GM18526 (cell line): ENCODE measurements around the gene TAF3.
A peak's percentile ranks its signal among the peaks of the same experiment; 100 is the strongest.

Experiments used
- POLR2A ChIP-seq: IDR thresholded peaks from 3 replicates; pipeline ENCODE4 v1.6.1; 2011; ENCODE audit not compliant: insufficient read length; ENCODE audit errors: extremely low read depth

Gene TAF3

DNA sequence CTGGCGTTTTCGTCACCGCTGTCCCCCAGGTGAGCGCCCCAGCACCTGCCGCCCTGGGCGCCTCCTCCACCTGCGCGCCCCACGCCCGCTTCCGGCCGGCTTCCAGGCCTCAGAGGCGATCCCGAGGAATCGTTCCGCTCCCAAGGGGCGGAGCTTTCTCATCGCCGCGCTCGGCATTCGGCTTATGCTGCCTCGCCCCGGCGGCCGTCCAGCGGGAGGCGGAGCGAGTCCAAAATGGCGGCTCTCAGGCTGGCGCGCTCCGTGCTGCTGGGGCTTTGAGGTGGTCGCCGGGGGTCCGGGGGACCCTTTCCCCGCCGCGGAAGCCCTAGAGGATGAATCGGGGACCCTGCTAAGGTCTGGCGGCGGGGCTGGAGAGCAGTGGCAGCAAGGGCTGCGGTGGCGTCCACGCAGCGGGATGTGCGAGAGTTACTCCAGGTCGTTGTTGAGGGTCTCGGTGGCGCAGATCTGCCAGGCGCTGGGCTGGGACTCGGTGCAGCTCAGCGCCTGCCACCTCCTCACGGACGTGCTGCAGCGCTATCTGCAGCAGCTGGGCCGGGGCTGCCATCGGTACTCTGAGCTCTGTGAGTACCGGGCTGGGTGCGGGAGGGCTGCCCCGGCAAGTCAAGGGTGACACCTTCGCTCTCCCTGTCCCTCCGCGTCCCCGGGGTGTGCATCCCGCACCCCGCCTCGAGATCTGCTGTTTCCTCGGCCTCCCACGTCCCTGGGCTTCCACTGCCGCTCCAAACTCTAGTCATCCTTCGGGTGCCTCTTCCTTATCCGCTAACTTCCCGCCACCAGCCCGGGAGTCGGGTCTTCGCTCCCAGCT lies at the start of gene TAF3:
TSS of gene TAF3 (plus strand) at position 211 of the 826 bp plus-strand sequence. CDS start at position 416, 205 bp downstream.
- peak; percentile 90 for TF ChIP-seq POLR2A

GRCh38 chr10:7773845-7774801 lies 44.2 kb upstream of the TAF3 start:
- no peak for TF ChIP-seq POLR2A

DNA sequence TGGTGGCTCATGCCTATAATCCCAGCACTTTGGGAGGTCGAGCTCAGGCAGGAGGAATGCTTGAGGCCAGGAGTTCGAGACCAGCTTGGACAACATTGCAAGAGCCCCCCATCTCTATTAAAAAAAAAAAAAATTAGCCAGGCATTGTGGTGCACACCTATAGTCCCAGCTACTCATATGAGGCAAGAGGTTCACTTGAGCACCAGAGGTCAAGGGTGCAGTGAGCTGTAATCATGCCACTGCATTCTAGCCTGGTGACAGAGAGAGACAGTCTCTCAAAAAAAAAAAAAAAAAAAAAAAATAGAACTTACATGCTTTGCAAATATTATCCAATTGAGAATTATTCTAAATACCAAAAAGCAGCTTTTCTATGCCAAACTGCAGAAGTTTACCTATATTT lies 41.5 kb upstream of the TAF3 start:
- no peak for TF ChIP-seq POLR2A

DNA sequence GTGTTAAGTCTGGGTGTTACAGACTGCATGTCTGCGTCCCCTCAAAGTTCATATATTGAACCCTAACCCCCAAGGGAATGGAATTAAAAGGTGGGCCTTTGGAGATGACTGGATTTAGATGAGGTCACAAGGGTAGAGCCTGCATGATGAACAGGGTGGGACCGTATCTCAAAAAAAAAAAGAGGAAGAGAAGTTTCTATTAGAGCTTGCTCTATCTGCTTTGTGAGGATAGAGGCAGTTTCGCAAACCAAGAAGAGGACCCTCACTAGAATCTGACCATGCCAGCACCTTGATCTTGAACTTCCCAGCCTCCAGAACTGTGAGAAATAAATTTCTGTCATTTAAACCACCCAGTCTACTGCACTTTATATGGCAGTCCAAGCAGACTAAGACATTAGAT lies 31.9 kb upstream of the TAF3 start:
- no peak for TF ChIP-seq POLR2A

- TF ChIP-seq POLR2A = no peak
These were observed 31.0 kb upstream of the TAF3 start for GRCh38 chr10:7787150-7787856.

- TF ChIP-seq POLR2A = peak; percentile 94
These were observed 30.3 kb upstream of the TAF3 start, which contains the start of the genes ATP5F1C and KIN for GRCh38 chr10:7787857-7788638. ATP5F1C (plus strand) TSS chr10:7788177; CDS start chr10:7788208, 31 bp downstream. KIN (minus strand) TSS chr10:7787993; CDS start chr10:7787933, 60 bp downstream.

DNA sequence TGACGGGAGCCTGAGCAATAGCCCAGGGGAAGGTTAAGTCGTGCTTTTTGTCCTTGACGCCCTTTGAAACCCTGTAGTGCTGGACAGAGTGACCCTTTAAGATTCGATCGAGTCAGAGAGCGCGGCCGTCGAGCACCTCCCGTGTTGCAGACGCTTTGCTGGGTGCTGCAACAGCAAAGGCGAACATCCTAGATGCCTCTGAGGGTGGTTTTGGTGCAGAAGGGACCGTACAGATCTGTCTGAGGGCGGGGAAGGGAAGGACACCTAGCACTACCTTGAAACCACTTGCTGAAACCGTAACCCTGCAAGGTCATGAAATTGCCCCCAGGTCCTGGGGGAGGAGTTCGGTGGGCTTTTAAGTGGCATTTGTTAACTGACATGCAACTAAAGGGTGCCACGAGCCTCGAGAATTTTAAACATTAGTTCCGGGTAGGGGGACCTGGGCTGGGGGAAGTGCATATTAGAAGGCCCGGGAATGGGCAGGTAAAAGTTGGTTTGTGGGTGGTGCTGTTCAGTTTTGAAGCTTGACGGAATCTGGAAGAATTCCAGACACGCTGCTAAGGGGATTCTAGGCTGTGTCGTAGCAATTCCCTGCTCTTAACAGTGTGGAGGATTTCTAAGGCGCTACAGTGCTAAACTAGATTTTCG lies 29.5 kb upstream of the TAF3 start:
- no peak for TF ChIP-seq POLR2A

GRCh38 chr10:7789390-7789789 lies 28.9 kb upstream of the TAF3 start:
- TF ChIP-seq POLR2A = no peak

- TF ChIP-seq POLR2A = no peak
These were observed 25.8 kb upstream of the TAF3 start for GRCh38 chr10:7792541-7792940.

DNA sequence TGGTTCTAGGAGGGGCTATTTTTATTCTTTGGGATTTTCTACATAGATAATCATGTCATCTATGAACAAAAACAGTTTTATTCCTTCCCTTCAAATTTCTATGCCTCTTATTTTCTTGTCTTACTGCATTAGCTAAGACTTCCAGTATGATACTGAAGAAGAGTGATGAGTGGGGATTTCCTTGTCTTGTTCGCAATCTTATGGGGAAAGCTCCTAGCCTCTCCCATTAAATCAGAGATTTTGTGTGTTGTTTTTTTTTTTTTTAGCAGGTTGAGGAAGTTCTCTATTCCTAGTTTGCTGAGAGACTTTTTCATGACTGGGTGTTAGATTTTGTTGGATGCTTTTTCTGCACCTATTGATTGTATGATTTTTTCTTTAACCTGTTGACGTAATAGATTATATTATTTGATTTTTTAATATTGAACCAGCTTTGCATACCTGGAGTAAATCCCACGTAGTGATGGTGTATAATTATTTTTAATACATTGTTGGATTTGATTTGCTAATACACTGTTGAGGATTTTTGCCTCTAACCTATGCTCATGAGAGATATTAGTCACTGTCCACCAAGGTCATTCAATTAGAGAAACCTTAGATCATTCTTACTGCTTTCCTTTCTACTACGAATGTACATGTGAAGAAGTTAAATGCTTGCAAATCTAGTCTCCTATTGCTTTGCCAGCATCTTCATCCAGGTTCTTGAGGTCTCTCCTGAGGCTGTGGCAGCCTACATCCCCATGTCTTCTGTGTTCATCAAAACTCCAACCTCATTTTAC lies 23.9 kb upstream of the TAF3 start:
- TF ChIP-seq POLR2A = no peak

DNA sequence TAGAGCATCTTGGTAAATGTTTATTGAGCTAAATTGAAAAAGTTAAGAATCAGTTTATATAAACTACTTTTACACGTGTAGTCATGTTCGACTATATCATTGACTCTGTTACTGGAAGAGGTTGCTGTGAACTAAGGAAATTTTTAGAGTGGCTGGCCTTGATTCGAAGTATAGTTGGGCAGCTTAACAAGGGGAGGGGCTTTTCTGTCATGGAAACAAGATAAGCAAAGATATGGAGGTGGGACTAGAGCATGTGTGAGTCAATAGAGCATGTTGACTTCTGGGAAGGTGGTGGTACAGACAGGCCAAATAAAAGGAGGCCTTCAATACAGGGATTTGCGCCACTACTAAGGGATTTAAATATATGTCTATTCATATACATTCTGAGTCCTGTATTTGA lies 22.7 kb upstream of the TAF3 start:
- TF ChIP-seq POLR2A = no peak

GRCh38 chr10:7797582-7797981 lies 20.7 kb upstream of the TAF3 start:
- no peak for TF ChIP-seq POLR2A

DNA sequence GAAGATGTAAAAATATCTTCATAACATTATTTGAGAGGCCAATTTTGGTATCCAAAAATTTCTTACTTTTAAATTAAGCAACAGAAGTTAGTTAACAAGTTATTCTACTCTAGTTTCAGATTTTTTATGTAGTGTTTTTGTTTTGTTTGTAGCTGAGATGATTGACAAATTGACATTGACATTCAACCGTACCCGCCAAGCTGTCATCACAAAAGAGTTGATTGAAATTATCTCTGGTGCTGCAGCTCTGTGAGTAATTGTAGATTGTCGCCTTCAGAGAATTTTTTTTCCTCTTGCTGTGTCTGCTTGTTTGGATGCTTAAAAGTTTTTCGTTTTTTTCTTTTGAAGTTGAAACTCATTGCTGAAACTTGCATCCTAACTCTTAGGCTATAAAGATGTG lies 15.7 kb upstream of the TAF3 start:
- TF ChIP-seq POLR2A = no peak
